HepG2 (cell line): Measurements from ENCODE around the gene COPS6. TPM values are rescaled to one million over a fixed set of nuclear protein-coding genes. Genes with fewer than 3 reads are reported as not detected.

ENCODE experiments used
- HIC2 ChIP-seq: sonication (generic); formaldehyde crosslinking; IDR thresholded peaks from 2 replicates; pipeline ENCODE4 v1.9.0; 2022; ENCODE audit warnings: low read depth, missing genetic modification reagents
- HNRNPK ChIP-seq: fragments of 200-400 bp; formaldehyde crosslinking; IDR thresholded peaks from 2 replicates; pipeline ENCODE4 v1.6.1; 2018; ENCODE audit warnings: low read length, low read depth, moderate library complexity, mild to moderate bottlenecking; ENCODE audit not compliant: poor library complexity, severe bottlenecking
- MEIS1 ChIP-seq: sonication (generic); formaldehyde crosslinking; IDR thresholded peaks from 2 replicates; pipeline ENCODE4 v1.9.0; 2021; ENCODE audit warnings: mild to moderate bottlenecking, missing genetic modification reagents, moderate library complexity, borderline replicate concordance
- NBN ChIP-seq: fragments of 450-650 bp; conservative IDR thresholded peaks from 2 replicates; pipeline ENCODE4 v1.6.1; 2017
- NFKBIZ ChIP-seq: IDR thresholded peaks from 2 replicates; pipeline ENCODE4 v1.6.1; 2018; ENCODE audit warnings: missing genetic modification reagents, missing compliant biosample characterization
- SKIL ChIP-seq: sonication (generic); formaldehyde crosslinking; IDR thresholded peaks from 2 replicates; pipeline ENCODE4 v1.8.0; 2022; ENCODE audit warnings: missing genetic modification reagents, mild to moderate bottlenecking, moderate library complexity, borderline replicate concordance
- SMYD3 ChIP-seq: sonication (generic); formaldehyde crosslinking; IDR thresholded peaks from 2 replicates; pipeline ENCODE4 v1.8.1; 2023; ENCODE audit warnings: mild to moderate bottlenecking, missing genetic modification reagents
- THAP11 ChIP-seq: IDR thresholded peaks from 2 replicates; pipeline ENCODE4 v1.6.1; 2016; ENCODE audit warnings: missing biosample characterization, missing genetic modification reagents
- TOE1 ChIP-seq: sonication (generic); formaldehyde crosslinking; IDR thresholded peaks from 2 replicates; pipeline ENCODE4 v1.4.0; 2020; ENCODE audit warnings: mild to moderate bottlenecking, missing genetic modification reagents
- ZFP37 ChIP-seq: sonication (generic); formaldehyde crosslinking; IDR thresholded peaks from 2 replicates; pipeline ENCODE4 v1.4.0; 2020; ENCODE audit warnings: missing genetic modification reagents, borderline replicate concordance
- ZNF512B ChIP-seq: sonication (generic); formaldehyde crosslinking; IDR thresholded peaks from 2 replicates; pipeline ENCODE4 v1.5.1; 2020; ENCODE audit warnings: missing genetic modification reagents, mild to moderate bottlenecking, borderline replicate concordance
- ZNF530 ChIP-seq: sonication (generic); formaldehyde crosslinking; IDR thresholded peaks from 2 replicates; pipeline ENCODE4 v1.5.0; 2020; ENCODE audit warnings: low read depth, mild to moderate bottlenecking, missing genetic modification reagents
- ZNF570 ChIP-seq: sonication (generic); formaldehyde crosslinking; IDR thresholded peaks from 2 replicates; pipeline ENCODE4 v1.4.0; 2020; ENCODE audit warnings: mild to moderate bottlenecking, missing genetic modification reagents, borderline replicate concordance
- ZNF614 ChIP-seq: IDR thresholded peaks from 2 replicates; pipeline ENCODE4 v1.6.1; 2018; ENCODE audit warnings: missing biosample characterization, missing genetic modification reagents, inconsistent platforms, borderline replicate concordance
- ZNF615 ChIP-seq: sonication (generic); formaldehyde crosslinking; IDR thresholded peaks from 2 replicates; pipeline ENCODE4 v1.5.0; 2020; ENCODE audit warnings: mild to moderate bottlenecking, missing genetic modification reagents, borderline replicate concordance
- ZNF691 ChIP-seq: sonication (generic); formaldehyde crosslinking; IDR thresholded peaks from 2 replicates; pipeline ENCODE4 v1.4.0; 2020; ENCODE audit warnings: missing genetic modification reagents, low read depth, mild to moderate bottlenecking, borderline replicate concordance
- ZSCAN21 ChIP-seq: sonication (generic); formaldehyde crosslinking; IDR thresholded peaks from 2 replicates; pipeline ENCODE4 v1.8.0; 2022; ENCODE audit warnings: mild to moderate bottlenecking, missing genetic modification reagents, moderate library complexity, borderline replicate concordance
- ZSCAN25 ChIP-seq: sonication (generic); formaldehyde crosslinking; IDR thresholded peaks from 2 replicates; pipeline ENCODE4 v1.8.0; 2022; ENCODE audit warnings: mild to moderate bottlenecking, missing genetic modification reagents
- polyA plus RNA-seq, 8 experiments: library from polyadenylated mRNA; depleted of rRNA in 3 of 8; stranded (reverse) in 7 of 8; unstranded in 1 of 8; fragments of >200 nt; fragmentation: Illumina TruSeq in 4 of 8; extraction: Trizol in 4 of 8; gene quantifications; 2 replicates each; pipeline versions ENCODE4 v1.2.1 to v1.2.3, GENCODE V29; 2011 to 2016; ENCODE audit warnings: low read depth in 4 of 8, missing spikeins in 1 of 8, mixed read lengths in 1 of 8; ENCODE audit not compliant: insufficient read depth in 1 of 8
- total RNA-seq, 5 experiments: library from RNA; depleted of rRNA; stranded (reverse); fragments of >200 nt; fragmentation: Illumina TruSeq; extraction: Trizol; gene quantifications; 2 replicates each; pipeline ENCODE4 v1.2.3, GENCODE V29; 2016; ENCODE audit warnings: low read depth in 1 of 5
- TF ChIP-seq, protein P1 (sequence below): IDR thresholded peaks from 2 replicates; pipeline ENCODE4 v1.6.1; 2016; ENCODE audit warnings: missing compliant biosample characterization, missing genetic modification reagents, borderline replicate concordance

Gene COPS6
- total and polyA plus RNA-seq, 2 of the 13 experiments (the other 11 are each of a cell fraction or from before 2014, with no cell fraction given): 33.4 to 117 TPM

DNA sequence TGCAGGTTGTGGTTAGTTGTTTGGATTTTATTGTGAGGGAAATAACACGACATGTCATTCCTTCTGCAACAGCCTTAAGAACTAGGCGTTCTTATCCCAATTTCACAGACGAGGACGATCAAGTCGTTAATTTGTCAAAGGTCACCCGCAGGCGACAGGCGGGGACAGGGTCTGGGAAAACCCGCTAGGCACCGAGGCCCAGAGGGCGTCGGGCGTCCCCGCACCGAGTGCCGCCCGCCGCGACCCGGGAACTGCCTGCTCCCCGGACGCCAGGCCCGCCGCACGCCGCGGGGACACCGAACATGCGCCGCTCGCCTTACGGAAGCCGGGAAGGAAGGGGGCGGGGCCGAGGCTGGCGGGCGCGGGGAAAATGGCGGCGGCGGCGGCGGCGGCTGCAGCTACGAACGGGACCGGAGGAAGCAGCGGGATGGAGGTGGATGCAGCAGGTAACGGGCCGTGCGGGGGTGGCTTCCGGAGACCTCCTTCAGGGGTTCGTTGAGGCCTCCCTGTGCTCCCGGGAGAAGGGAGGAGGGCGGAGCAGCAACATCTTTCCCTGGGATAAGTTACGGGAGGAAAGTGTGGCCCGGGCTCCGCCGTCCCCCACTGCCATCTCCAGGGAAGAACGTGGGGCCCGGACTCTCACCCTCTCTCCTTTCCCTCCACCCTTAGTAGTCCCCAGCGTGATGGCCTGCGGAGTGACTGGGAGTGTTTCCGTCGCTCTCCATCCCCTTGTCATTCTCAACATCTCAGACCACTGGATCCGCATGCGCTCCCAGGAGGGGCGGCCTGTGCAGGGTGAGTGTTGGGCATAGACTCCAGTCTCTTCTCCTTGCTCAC lies at the start of gene COPS6 (continued):
- peak; percentile 89 for TF ChIP-seq MEIS1
- TF ChIP-seq ZSCAN25: peak; percentile 73; the same call in 1 of the 2 replicates
- 0 out of 2 replicates have a peak, but pooled peaks have one; percentile 86 for TF ChIP-seq ZNF570 (CRISPR knock-in tag)
- TF ChIP-seq, protein P1, sequence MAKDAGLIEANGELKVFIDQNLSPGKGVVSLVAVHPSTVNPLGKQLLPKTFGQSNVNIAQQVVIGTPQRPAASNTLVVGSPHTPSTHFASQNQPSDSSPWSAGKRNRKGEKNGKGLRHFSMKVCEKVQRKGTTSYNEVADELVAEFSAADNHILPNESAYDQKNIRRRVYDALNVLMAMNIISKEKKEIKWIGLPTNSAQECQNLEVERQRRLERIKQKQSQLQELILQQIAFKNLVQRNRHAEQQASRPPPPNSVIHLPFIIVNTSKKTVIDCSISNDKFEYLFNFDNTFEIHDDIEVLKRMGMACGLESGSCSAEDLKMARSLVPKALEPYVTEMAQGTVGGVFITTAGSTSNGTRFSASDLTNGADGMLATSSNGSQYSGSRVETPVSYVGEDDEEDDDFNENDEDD (CRISPR knock-in tag): peak; percentile 93
- TF ChIP-seq ZNF691: peak; percentile 94; the same call in 1 of the 2 replicates
- no peak for TF ChIP-seq ZNF512B (CRISPR knock-in tag)
- TF ChIP-seq HNRNPK: peak; percentile 42
- TF ChIP-seq SMYD3 (CRISPR knock-in tag): peak; percentile 76
- TF ChIP-seq ZNF530: no peak; the same call in 1 of the 2 replicates
- peak; percentile 73 for TF ChIP-seq SKIL (CRISPR knock-in tag)
- peak; percentile 63; the same call in 1 of the 2 replicates for TF ChIP-seq ZFP37 (CRISPR knock-in tag)
- peak; percentile 42; the same call in 1 of the 2 replicates for TF ChIP-seq NFKBIZ
- TF ChIP-seq HIC2 (CRISPR knock-in tag): no peak
- TF ChIP-seq THAP11 (CRISPR knock-in tag): peak; percentile 90
- peak; percentile 99 for TF ChIP-seq ZSCAN21 (CRISPR knock-in tag)
- no peak for TF ChIP-seq NBN
- TF ChIP-seq ZNF615 (CRISPR knock-in tag): peak; percentile 86
- peak; percentile 90; the same call in 1 of the 2 replicates for TF ChIP-seq TOE1 (CRISPR knock-in tag)
- TF ChIP-seq ZNF614 (CRISPR knock-in tag): peak; percentile 91
